NCI-H510A treated with DMSO at 0.1 percent for 48 hours (cell line): Measurements from ENCODE around the gene BRSK2.
"Not testable (repeated sequence)": the region's sequence is repeated elsewhere in the genome, so short reads cannot be mapped to it uniquely, and the experiment has no call there.

Source experiments
- DNase-seq: peaks from one replicate; lab custom pipeline; 2025; lab: John Stamatoyannopoulos, UW

Gene BRSK2

GRCh38 chr11:1409852-1410125, 20.1 kb downstream of the BRSK2 start:
- not testable (repeated sequence) for DNase-seq

GRCh38 chr11:1410366-1411291, 20.9 kb downstream of the BRSK2 start:
- DNase-seq, result no peak

GRCh38 chr11:1411301-1411700, 21.6 kb downstream of the BRSK2 start:
- no peak for DNase-seq

GRCh38 chr11:1411739-1412138, 22.0 kb downstream of the BRSK2 start:
- not testable (repeated sequence) for DNase-seq

DNA sequence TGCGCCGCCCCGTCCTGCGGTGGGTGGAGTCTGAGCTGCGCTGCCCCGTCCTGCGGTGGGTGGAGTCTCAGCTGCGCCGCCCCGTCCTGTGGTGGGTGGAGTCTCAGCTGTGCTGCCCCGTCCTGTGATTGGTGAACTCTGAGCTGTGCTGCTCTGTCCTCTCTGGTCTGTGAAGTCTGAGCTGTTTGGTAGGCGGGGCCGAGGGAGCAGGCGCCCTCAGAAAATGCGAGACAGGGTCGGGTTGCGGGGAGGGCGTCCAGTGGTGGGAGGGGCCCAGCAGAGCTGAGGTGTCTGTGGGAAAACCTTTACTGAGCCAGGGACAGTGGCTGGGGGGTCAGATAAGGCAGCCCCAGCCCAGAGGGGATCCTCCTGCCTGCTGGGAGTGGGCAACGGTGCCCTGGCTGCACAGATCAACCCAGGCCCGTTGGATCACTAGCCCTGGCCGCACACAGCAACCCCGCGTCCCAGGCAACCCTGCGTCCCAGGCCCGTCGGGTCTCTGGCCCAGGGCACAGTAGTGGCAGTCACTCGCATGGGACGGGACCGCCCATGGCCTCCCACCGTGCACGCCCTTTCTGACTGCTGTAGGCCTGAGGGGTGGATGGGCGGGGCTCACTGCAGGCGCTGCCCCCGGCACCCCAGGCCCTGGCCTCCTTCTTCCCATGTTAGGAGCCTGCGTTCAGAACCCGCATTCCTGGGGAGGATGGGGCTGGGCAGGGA, 22.8 kb downstream of the BRSK2 start:
- DNase-seq, result no peak

DNA sequence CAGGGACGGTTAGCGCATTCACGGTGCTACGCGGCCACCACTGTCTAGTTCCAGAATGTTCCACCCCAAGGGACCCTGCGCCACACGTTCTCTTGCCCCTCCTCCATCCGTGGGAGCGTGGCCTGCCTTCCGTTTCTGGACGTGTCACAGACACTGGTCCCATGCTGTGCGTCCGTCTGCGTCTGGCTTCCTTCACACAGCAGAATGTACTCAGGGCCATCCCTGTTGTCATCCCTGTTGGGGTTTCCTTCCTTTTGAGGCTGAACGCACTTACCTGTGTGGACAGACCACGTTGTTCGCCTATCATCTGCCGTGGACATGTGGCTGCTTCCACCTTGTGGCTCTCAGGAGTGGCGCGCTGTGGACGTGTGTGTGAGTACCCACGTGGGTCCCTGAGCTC, 24.9 kb downstream of the BRSK2 start:
- no peak for DNase-seq

DNA sequence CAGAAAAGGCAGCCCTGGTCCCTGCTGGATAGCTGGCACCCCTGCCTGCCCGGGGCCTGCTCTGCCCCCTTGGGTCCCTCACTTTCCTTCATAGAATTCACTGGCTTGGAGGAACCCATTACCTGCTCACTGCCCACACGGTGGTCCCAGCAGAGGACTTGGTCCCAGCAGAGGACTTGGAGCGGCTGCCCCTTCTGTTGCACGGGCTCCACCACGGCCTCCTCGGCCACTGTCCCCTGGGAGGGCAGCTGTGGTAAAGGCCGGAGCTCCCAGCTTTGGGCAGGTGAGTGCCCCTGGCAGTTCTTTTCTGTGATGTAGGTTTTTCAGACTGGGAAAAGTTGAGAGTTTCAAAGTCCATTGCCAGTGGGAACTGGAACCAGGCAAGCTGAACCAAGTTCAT, 25.9 kb downstream of the BRSK2 start:
- DNase-seq, result no peak

- not testable (repeated sequence) for DNase-seq
Measured at GRCh38 chr11:1418192-1418795, 28.6 kb downstream of the BRSK2 start.

GRCh38 chr11:1419811-1420210, 30.1 kb downstream of the BRSK2 start:
- DNase-seq, result no peak

- no peak for DNase-seq
Measured at GRCh38 chr11:1421291-1421690, 31.6 kb downstream of the BRSK2 start.

DNA sequence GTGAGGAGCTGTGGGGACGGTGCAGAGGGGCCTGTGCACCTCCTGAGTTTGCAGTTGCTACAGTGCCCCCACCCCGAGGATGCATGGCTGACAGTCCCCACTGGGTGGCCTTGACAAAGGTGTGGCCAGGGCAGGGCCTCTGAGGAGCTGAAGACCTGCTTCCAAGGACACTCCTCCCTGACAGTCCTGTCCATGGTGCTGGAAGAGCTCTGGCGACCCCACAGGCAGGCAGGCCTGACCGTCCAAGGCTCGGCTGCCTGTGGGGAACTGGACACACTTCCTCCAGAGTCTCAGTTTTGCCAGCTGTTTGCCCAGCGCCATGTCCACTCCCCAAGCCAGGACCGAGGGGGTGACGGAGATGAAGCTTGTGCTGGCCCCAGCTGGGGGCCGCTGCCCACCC, 32.7 kb downstream of the BRSK2 start:
- no peak for DNase-seq

- DNase-seq, result no peak
Measured at GRCh38 chr11:1422981-1423380, 33.2 kb downstream of the BRSK2 start.

GRCh38 chr11:1423406-1423805, 33.7 kb downstream of the BRSK2 start:
- not testable (repeated sequence) for DNase-seq

GRCh38 chr11:1425006-1425405, 35.3 kb downstream of the BRSK2 start:
- DNase-seq, result no peak

DNA sequence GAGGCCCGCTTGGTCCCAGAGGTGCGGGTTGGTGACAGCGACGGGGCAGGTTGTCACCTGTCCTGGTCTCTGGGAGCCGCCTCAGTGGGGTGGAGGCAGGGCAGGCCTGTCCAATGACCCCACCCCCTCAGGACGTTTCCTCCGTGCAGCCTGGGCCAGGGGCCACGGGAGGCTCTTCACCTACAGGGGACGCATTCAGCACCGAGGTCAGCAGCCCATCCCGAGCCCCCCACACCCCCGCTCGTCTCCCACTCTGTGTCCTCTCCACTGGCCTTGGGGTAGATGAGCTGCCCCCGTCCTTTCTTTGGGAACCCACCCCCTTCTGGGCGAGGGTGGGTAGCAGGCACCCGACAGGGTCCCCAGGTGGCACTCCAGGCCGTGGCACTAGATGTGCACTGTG, 35.7 kb downstream of the BRSK2 start:
- no peak for DNase-seq

DNA sequence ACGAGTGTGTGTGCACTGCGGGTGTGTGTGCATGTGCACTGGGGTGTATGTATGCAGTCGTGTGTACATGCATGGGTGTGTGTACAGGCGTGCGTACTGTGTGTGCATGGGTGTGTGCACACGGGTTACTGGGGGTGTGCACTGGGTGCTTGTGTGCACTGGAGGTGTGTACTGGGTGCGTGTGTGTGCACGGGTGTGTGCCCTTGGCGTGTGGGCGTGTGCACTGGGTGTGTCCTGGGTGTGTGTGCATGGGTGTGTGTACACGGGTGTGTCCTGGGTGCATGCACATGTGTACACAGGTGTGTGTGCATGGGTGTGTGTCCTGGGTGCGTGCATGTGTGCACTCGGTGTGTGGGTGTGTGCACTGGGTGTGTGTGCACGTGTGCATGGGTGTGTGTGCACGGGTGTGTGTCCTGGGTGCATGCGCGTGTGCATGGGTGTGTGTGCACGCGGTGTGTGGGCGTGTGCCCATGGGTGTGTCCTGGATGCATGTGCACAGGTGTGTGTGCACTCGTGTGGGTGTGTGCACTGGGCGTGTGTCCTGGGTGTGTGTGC, 39.1 kb downstream of the BRSK2 start:
- no peak for DNase-seq

DNA sequence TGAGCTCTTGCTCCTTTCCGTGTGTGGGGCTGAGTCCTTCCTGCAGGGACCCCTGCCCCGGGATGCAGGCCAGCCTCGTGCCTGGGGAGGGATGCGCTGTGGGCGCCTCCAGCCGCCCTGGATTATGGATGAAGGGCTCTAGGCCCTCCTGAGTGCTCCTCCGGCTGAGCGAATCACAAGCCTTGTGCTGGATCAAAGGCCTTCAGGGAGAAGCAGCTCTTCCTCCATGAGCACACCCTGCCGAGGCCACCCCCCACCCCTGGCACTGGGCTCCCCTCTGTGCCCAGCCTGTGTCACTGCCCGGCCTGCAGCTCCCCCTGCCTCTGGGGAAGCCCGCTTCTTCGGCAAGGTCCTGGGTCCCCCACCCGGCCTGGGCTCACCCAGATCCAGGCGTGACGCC, 43.8 kb downstream of the BRSK2 start:
- DNase-seq, result no peak

DNA sequence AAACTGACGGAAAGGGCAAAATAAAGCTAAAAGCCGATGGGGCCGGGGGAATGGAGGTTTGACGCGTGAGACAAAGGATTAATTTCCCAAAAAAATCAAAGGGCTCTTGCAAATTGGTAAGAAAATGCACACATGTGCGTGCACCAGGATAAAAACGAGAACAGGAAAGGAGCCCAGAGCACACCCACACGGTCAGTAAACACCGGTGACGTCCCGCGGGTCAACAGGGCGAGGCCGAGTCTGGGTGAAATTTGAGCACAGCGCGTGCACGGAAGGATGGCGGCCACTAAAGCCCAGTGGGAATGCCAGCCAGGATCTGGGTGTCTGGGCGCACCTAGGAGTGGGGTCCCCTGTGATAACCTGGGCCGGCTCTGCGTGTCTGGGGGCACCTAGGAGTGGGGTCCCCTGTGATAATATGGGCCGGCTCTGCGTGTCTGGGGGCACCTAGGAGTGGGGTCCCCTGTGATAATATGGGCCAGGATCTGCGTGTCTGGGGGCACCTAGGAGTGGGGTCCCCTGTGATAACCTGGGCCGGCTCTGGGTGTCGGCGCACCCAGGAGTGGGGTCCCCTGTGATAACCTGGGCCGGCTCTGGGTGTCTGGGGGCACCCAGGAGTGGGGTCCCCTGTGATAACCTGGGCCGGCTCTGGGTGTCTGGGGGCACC, 44.4 kb downstream of the BRSK2 start:
- no peak for DNase-seq

GRCh38 chr11:1435479-1435819, 45.7 kb downstream of the BRSK2 start:
- DNase-seq, result not testable (repeated sequence)

- DNase-seq, result no peak
Measured at GRCh38 chr11:1435820-1436467, 46.2 kb downstream of the BRSK2 start.

GRCh38 chr11:1436468-1437039, 46.8 kb downstream of the BRSK2 start:
- DNase-seq, result no peak
